GM12801 (cell line): ENCODE data around the gene RPLP1.

Source experiments
- TF ChIP-seq, protein P1 (sequence below): IDR thresholded peaks from one replicate; pipeline ENCODE4 v1.5.1; 2011; ENCODE audit warnings: control low read depth; ENCODE audit not compliant: insufficient read length; ENCODE audit errors: extremely low read depth

RPLP1 gene

DNA sequence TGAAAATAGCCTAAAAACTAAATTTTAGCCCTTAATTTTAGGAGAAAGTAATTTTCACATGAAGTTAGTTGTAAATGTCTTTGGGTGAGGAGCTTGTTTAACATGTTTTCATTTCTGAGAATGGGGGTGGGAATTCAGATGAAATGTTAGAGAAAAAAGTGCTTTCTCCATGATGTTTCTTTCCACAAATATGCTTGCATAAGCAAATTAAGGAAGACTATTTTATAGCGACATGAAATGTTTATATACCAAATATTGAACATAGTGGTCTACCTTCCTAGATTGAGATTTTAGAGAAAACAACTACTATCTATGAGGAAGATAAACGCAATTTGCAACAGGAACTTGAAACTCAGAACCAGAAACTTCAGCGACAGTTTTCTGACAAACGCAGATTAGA lies 13.0 kb upstream of the RPLP1 start:
- TF ChIP-seq, protein P1, sequence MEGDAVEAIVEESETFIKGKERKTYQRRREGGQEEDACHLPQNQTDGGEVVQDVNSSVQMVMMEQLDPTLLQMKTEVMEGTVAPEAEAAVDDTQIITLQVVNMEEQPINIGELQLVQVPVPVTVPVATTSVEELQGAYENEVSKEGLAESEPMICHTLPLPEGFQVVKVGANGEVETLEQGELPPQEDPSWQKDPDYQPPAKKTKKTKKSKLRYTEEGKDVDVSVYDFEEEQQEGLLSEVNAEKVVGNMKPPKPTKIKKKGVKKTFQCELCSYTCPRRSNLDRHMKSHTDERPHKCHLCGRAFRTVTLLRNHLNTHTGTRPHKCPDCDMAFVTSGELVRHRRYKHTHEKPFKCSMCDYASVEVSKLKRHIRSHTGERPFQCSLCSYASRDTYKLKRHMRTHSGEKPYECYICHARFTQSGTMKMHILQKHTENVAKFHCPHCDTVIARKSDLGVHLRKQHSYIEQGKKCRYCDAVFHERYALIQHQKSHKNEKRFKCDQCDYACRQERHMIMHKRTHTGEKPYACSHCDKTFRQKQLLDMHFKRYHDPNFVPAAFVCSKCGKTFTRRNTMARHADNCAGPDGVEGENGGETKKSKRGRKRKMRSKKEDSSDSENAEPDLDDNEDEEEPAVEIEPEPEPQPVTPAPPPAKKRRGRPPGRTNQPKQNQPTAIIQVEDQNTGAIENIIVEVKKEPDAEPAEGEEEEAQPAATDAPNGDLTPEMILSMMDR = no peak

- TF ChIP-seq, protein P1 = no peak
These were observed 9.5 kb upstream of the RPLP1 start for GRCh38 chr15:69443032-69443611.

GRCh38 chr15:69444686-69445085 lies 7.9 kb upstream of the RPLP1 start:
- TF ChIP-seq, protein P1 = no peak

DNA sequence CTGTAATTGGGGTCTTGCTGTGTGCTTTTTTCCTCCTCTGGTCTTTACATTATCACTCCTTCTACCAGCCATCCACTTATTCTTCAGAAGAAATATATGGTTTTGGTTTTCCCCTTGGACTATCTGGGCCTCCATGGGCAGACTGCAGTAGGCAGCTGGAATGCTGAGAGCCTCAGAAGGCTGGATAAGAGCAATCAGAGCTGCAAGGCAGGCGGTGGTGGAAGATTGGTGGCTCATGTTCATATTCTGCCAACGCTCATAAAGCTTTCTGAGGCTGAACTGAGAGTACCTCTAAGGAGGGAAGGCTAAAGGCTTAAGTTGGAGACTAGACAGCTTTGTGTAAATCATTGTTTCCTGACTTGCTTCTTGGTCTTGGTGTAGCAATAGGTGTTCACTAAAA lies 5.7 kb upstream of the RPLP1 start:
- TF ChIP-seq, protein P1 = no peak

DNA sequence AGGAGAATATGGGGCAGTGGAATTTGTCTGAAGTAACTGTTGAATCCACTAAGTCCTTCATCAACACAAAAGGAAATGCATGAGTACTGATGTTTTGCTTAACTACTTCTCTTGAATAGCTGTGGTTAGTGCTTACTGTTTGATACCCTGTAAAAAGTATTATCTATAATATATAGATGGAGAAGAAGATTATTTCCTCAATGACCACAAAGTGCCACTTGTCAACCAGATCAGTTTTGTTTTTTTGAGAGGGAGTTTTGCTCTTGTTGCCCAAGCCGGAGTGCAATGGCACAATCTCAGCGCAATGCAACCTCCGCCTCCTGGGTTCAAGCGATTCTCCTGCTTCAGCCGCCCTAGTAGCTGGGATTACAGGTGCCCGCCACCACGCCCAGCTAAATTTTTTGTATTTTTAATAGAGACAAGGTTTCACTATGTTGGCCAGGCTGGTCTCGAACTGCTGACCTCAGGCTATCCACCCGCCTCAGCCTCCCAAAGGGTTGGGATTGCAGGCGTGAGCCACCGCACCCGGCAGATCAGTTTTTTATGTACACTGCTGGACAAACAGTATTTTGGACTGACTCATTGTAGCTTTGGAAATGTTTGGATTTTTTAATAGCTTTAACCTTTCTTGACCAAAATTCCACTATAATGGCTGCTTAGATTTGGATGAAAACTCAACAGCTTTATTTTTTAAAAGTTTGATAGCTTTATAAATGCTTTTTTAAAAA lies 1.5 kb upstream of the RPLP1 start:
- TF ChIP-seq, protein P1 = no peak

GRCh38 chr15:69451951-69452691 lies 497 bp upstream of the RPLP1 start:
- TF ChIP-seq, protein P1 = no peak

GRCh38 chr15:69454953-69455352 lies 2.3 kb downstream of the RPLP1 start:
- TF ChIP-seq, protein P1 = no peak
